ENCODE results near the gene PRSS36.
A peak's percentile ranks its signal among the peaks of the same experiment; 100 is the strongest.

Gene PRSS36

DNA sequence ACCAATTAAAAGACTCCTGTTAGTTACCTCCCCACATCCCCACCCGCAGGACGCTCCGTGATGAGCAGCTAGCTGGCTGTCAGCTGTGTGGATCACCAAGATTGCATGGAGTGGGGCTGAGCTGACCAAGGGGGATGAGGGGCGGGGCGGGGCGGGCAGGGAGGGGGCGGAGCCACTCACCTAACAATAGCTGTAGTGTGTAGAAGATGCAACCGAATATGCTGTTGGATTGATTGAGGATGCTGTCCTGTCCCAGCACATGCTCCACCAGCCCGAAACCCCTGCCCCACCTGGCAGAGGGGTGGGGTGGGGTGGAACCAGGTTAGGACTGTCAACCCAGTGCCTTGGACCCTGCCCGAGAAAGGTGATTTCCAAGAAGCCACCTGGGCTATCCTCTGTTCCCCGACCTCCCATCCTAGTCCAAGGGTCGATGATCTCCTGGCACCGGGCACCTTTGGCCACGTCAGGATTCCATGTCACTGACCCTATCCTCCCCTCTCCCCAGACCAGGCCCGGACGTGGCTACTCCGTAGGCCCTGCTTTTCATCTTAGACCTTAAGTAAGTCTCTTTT lies 56.6 kb downstream of the PRSS36 start:
- no peak for DNase-seq (ENCODE audit: insufficient read length, low spot score)
- peak; percentile 38 for FAIRE-seq
- TF ChIP-seq POLR2A (IDR thresholded peaks at IDR 0.05; ENCODE audit: low read depth, low read length) (no peak), PAX5 (IDR thresholded peaks at IDR 0.05; ENCODE audit: insufficient read depth, low read length, severe bottlenecking) (no peak), POLR2AphosphoS5 (IDR thresholded peaks at IDR 0.05; ENCODE audit: low read depth, low read length) (no peak), SPI1 (IDR thresholded peaks at IDR 0.05; ENCODE audit: low read depth, low read length) (no peak), POU2F2 (IDR thresholded peaks at IDR 0.05; ENCODE audit: low read depth, low read length) (no peak), TAF1 (IDR thresholded peaks at IDR 0.05; ENCODE audit: low read depth, low read length) (no peak)

DNA sequence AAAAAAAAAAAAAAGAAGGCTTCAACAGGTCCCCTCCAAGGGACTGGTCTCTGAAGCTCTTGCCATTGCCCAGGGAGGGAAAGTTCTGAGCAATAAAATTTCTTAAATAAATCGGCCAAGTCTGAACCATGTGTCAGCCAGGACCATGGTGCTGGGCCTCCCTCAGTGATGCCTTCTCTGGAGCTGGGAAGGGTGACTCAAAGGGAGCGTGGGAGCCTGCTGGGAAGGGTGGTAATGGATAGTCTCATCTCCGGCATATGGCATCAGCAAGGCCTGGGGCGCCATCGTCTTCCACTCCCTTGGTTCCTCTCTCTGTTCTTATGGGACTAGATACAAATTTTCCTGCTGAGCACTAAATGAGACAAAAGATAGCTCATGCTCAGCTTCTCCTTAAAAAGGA lies 57.5 kb downstream of the PRSS36 start:
- TF ChIP-seq TAF1 (IDR thresholded peaks at IDR 0.05; ENCODE audit: low read depth, low read length) (no peak), PAX5 (IDR thresholded peaks at IDR 0.05; ENCODE audit: insufficient read depth, low read length, severe bottlenecking) (no peak), POU2F2 (IDR thresholded peaks at IDR 0.05; ENCODE audit: low read depth, low read length) (no peak), SPI1 (IDR thresholded peaks at IDR 0.05; ENCODE audit: low read depth, low read length) (no peak), POLR2A (IDR thresholded peaks at IDR 0.05; ENCODE audit: low read depth, low read length) (no peak), POLR2AphosphoS5 (IDR thresholded peaks at IDR 0.05; ENCODE audit: low read depth, low read length) (no peak)
- no peak for FAIRE-seq
- no peak for DNase-seq (ENCODE audit: insufficient read length, low spot score)

DNA sequence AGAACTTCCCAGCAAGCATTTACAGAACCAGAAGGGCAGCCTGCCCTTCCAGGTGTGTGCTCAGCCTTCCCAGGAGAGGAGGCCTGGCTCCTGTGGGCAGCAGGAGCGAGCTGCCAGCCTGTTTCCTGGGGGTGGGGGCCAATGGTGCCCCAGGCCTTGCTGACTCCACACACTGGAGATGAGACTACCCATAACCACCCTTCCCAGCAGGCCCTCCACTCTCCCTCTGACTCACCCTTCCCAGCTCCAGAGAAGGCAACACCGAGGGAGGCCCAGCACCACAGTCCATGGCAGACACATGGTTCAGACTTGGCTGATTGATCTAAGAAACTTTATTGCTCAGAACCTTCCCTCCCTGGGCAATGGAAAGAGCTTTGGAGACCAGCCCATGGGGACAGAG lies 59.3 kb downstream of the PRSS36 start:
- DNase-seq (ENCODE audit: insufficient read length, low spot score) (no peak), FAIRE-seq (no peak)
- TF ChIP-seq POLR2A (IDR thresholded peaks at IDR 0.05; ENCODE audit: low read depth, low read length), result no peak

GRCh38 chr16:31089199-31089598 lies 60.7 kb downstream of the PRSS36 start:
- TF ChIP-seq SPI1 (IDR thresholded peaks at IDR 0.05; ENCODE audit: low read depth, low read length) (no peak), POU2F2 (IDR thresholded peaks at IDR 0.05; ENCODE audit: low read depth, low read length) (no peak), POLR2AphosphoS5 (IDR thresholded peaks at IDR 0.05; ENCODE audit: low read depth, low read length) (no peak), POLR2A (IDR thresholded peaks at IDR 0.05; ENCODE audit: low read depth, low read length) (no peak), PAX5 (IDR thresholded peaks at IDR 0.05; ENCODE audit: insufficient read depth, low read length, severe bottlenecking) (no peak), TAF1 (IDR thresholded peaks at IDR 0.05; ENCODE audit: low read depth, low read length) (no peak)
- FAIRE-seq (no peak), DNase-seq (ENCODE audit: insufficient read length, low spot score) (no peak)

Data from GM12891 (cell line).